Measurements from ENCODE around the gene EEF1AKMT3.

DNA sequence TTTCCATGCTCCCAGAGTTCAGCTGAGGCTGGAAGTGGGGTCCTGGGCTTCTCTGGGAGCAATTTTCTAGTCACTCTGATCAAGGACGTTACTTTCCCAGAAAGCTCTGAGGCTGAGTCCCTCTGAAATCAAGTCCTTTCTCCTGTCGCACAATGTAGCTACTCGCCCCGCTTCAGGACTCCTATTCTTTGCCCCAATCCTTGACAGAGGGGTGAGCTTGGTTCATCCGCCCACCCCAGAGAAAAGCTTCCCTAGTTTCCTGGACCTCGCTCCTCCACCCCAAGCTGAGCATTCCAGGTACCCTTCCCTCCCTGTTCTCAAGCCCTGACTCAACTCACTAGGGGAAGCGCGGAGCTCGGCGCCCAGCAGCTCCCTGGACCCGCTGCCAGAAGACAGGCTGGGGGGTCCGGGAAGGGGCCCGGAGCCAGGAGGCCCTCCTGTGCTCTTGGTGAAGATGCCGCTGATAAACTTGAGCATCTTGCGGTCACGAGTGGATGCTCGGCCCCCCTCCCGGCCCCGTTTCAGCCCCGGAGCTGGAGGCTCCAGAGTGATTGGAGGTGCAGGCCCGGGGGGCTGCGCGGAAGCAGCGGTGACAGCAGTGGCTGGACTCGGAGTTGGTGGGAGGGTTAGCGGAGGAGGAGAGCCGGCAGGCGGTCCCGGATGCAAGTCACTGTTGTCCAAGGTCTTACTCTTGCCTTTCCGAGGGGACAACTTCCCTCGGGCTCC, 35.5 kb upstream of the EEF1AKMT3 start:
- TF ChIP-seq POLR2A (IDR thresholded peaks at IDR 0.05) (no peak), POLR2AphosphoS5 (IDR thresholded peaks at IDR 0.05) (no peak)

Data from sigmoid colon (tissue), 4 donors.